Measurements from ENCODE around the gene NDST4.

The NDST4 gene

GRCh38 chr4:115113506-115114106 lies at the start of gene NDST4:
Gene NDST4 (minus strand): TSS chr4:115113620. CDS start chr4:115077036, 36,584 bp downstream.
- DNase-seq, result peak; percentile 91

- DNase-seq, result no peak
These were observed 45.7 kb upstream of the NDST4 start for GRCh38 chr4:115159141-115159540.

- no peak for DNase-seq
These were observed 44.9 kb upstream of the NDST4 start for GRCh38 chr4:115158296-115158695.

DNA sequence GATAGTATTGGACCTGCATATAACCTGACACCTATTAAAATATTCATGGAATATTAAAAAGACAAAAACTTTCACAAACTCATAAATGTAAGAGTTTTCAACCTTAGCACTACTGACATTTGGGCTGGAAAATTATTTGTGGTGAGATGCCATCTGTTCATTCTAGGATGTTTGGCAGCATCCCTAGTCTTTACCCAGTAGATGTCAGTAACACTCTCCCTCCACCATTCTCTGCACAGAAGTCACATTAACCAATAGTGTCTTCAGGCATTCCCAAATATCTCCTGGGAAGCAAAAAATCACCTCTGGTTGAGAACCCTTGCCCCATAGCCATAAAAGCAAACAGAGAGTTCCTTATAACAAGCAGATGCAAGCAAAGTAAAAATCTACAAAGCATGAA lies 41.4 kb upstream of the NDST4 start:
- DNase-seq, result peak; percentile 64

DNA sequence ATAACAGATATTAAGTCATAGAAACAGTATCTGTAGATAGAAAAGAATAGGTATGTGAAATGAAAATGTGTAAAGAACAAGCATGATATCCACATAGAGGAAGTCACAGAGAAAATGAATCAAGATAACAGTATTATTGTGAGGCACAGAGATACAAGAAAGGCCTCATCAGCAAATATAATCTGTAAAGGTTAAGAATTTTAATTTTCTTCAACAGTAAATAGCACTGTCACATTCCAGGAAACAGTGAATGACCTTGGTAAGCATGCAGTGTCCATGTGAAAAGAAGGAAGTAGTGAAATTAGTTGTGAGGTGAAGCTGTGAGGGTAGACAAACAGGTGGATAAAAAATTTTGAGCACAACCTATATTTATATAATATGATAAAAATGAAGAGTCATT lies 39.5 kb upstream of the NDST4 start:
- no peak for DNase-seq

- no peak for DNase-seq
These were observed 38.7 kb upstream of the NDST4 start for GRCh38 chr4:115152081-115152480.

- DNase-seq, result no peak
These were observed 35.7 kb upstream of the NDST4 start for GRCh38 chr4:115149106-115149505.

DNA sequence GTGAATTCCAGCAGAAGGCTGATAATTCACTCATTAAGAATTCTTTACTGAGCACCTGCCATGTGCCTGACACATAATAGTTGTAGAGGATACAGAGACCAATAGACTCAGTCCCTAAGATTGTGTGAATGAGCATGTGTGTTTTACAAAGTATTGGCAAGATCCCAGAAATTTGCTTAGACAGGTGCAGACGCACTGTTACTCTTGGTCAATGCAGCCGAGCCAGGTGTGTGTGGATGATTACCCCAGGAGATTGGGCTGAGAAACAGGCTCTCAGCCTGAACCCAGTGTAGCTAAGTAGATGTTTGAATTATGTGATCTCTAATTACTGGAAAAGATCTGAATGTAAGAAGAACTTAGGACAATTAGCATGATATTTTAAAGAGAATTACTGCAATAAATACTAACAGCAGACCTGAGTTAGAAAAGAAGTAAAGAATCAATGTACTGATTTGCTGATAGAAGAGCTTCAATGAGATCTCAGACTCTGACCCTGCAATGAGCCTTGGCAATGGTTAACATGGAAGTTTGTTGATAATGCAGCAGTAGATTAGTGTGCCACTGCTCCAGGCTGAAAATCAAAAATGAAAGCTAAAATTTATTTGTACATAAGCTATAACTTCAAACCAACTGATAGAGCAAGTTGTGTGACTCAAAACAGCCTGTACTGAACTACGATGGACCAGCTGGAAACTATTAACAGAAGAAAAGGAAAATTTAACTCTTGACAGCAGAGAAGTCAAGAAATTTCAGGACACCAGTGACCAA lies 32.2 kb upstream of the NDST4 start:
- peak; percentile 82 for DNase-seq

DNA sequence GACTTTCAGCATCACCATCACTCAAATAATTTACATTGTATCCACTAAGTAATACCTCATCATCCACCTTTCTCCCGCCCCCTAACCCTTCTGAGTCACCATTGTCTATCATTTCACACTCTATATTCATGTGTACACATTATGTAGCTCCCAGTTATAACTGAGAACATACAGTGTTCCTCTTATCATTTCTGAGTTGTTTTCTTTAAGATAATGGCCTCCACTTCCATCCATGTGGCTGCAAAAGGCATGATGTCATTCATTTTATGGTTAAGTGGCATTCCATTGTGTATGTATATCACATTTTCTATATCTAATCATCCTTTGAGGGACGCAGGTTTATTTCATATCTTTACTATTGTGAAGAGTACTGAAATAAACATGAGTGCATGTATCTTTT lies 14.6 kb upstream of the NDST4 start:
- no peak for DNase-seq

GRCh38 chr4:115126491-115126890 lies 13.1 kb upstream of the NDST4 start:
- DNase-seq, result peak; percentile 69

DNA sequence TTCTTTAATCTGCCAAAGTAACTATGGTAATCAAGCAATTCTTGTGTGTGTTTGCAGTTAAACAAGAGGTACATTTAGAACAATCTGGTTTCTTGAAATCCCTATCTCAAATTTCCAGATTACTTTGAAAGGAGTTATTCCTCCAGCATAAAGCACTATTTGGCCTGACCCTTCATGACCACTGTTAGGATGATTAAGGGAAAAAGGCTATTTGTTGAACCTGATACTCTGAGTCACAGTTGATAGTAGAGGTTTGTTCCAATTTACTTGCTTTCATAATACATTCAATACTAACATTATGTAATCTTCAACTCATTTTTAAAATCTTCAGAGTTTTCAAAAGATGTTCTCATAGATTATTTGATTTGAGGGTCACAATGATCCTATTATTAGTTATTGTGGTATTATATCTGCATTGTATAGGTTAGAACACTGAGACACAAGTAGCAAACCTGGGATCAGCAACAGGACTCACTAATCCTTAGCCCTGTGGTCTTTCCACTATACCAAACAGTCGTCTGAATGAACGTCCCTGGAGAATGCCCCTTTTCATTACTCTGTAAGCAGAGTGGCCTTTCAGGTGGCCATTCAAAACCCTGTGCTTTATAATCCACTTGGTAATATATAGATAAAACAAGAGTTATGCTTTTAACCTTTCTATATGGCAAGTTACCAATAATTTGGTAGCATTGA lies 8.1 kb upstream of the NDST4 start:
- no peak for DNase-seq

- peak; percentile 22 for DNase-seq
These were observed 6.5 kb upstream of the NDST4 start for GRCh38 chr4:115119804-115120352.

DNA sequence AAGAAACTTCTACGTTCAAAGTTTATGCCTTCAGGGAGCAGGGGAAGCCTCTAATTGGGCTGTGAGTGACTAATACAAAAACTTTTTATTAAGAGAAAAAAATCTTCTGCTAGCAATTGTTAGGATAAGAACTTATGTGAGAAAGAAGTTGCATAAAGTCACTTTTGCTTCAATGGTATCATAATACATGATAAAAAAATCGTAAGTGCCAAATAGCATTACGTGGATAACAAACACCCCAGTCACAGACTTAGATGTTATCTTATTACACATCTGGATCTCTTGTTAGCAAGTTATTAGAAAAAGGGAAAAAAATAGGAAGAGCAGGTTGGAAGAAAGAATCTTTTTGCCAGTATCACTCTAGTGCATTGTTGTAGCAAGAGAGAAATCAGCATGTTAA lies 4.2 kb upstream of the NDST4 start:
- no peak for DNase-seq

DNA sequence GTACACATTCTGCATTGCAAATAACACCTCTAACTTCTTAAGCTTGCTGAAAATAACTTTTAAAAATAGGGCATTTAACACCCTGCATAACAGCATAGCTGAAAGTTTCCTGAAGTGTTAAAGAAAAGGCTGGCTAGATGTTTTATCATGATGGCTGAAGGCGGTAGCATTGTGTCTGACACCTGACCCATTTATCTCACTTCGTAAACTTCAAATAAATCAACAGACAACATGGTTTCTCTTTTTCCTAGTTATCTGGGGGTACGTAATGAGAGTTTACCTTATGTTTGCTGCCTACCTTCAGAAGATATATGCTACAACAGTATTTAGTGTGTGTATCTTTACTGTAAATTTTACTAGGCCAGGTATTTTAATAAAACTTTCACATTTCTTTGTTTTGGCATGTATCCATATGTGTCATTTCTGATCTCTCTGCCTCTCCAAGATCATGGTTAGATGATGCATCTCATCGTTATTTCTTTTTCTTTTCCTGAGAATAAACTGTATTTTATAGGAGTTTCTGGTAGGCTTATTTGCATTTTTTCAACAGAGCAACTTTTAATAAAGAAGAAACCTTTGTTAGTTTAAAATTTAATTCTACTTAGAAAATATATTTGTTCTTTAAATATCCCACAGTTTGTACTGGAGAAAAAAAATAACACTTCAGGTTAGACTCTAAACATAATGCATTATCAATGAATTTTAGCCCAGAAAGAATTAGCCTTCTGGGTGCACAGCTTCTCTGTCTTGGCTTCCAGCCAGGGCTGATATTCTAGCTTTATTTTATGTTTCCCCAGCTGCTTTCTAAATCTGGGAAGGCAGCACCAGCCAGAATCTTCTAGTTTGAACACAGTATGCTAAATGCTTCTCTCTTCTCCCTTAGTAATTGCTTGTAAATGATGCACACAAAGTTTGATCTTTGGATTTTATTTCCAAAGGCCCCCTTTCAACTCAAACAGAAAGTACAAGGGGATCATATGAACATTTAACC lies 2.9 kb downstream of the NDST4 start:
- peak; percentile 89 for DNase-seq

- DNase-seq, result no peak
These were observed 4.6 kb downstream of the NDST4 start for GRCh38 chr4:115108850-115109249.

DNA sequence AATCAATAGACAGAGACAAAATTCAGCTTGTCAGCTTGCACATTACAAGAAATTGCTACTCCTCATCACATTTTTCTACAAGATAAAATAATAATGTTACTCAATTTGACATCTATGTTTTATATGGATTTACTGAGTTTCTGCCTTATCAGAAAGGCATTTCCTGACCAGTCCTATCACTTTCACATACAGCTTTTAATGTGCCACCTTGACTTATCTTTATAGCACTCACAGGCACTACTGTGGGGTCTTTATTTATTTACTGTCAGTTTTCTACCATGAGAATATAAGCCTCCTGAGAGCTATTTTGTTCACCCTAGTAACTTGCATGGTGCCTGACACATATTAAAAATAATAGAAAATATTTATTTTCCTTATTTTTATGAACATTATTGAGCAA lies 6.0 kb downstream of the NDST4 start:
- no peak for DNase-seq

DNA sequence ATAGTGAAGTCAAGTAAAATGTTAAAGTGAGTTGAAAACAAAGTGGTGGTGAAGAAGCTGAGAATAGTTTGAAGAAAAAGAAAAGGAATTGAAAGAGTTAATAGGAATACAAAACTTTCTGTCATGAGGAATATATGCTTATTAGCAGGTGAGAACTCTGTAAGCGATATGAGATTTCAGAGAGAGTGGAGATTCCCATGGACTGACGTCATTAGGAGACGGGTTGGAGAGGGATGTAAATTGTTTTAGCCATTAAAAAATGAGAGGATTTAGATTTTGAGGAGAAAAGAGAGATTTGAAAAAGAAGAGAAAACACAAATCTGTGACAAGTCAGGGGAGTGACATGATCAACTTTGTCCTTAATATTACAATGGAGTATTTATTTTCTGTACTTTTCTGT lies 11.7 kb downstream of the NDST4 start:
- DNase-seq, result no peak

DNA sequence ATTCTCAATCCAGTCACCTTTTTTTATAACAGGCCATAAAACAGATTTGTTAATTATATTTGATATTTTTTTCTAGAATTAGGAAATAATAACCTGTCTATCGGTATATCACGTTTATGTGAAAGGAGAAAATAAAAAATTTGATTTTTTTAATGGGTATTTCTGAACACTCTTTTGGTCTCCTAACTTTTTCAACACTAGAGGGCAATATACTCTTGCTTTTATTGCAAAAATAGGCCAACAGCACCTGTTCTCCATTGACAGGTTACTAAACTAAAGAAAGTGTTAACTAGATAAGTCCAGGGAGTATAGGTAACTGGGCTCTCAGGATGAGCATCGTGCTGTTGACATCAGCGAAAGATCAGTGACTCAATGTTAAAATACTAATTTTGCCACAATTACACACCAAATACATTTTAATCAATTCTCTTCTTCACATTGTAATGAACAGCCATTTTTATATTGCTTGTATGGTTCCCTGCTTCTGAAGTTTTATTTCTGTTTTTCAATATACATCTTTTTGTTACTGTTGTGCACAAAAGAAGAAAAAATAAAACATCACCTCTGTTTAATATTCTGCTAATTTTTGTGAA lies 22.8 kb downstream of the NDST4 start:
- peak; percentile 49 for DNase-seq

- no peak for DNase-seq
These were observed 30.8 kb downstream of the NDST4 start for GRCh38 chr4:115082633-115083032.

DNA sequence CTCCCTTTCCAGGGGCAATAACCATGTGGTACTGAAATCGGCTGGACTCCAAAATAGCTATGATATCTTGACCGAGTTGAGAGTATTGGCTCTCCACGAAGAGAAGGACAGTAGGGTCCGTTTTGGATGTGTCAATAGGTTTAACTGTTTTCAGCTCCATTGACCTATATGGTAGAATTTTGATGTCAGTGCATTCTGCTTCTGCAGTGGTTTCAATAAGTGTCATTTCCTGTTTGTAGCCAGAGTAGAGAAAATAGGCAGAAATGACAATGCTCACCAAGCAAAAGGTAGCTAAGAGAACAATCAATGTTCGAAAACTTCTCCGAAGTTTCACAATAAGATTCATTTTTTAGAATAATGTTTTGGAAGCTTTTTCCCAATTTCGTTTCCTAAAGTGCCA lies 36.7 kb downstream of the NDST4 start:
- DNase-seq, result no peak

DNA sequence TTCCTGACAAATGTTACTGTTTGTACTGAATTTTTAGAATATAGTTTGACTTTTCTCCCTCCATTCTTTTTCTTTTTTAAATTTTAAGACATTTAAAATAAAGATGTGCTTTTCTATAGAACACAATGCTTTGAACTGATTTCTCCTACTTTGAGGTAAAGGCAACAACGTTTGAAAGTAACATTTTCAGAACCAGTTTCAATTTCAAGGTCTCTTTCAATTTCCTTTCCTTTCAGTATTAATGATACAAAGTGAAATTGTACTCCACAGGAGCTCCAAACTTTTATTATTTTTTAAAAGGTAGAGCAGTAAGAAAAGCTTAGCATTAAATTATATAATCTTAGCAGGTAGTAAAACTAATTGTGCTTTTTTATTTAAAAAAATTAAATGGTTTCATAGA lies 54.9 kb downstream of the NDST4 start:
- no peak for DNase-seq

GRCh38 chr4:115054836-115055235 lies 58.6 kb downstream of the NDST4 start:
- DNase-seq, result no peak
